Globus pallidus (tissue), 1 donor: ENCODE results near the gene OR8I2.
"Not testable (repeated sequence)": the region's sequence is repeated elsewhere in the genome, so short reads cannot be mapped to it uniquely, and the experiment has no call there.

Experiments used
- DNase-seq: peaks from one replicate; pipeline ENCODE4 v3.0.0-alpha.2; 2015; ENCODE audit warnings: low spot score

The OR8I2 gene

GRCh38 chr11:56093008-56093407, at the start of gene OR8I2:
Gene OR8I2 (plus strand): TSS chr11:56093308. CDS start chr11:56093308, 0 bp downstream.
- no peak for DNase-seq

GRCh38 chr11:56045538-56045937, 47.6 kb upstream of the OR8I2 start:
- DNase-seq: no peak

- DNase-seq: no peak
Measured at GRCh38 chr11:56048480-56048879, 44.6 kb upstream of the OR8I2 start.

- no peak for DNase-seq
Measured at GRCh38 chr11:56049487-56049886, 43.6 kb upstream of the OR8I2 start.

- not testable (repeated sequence) for DNase-seq
Measured at GRCh38 chr11:56056366-56056765, 36.7 kb upstream of the OR8I2 start.

GRCh38 chr11:56057661-56058237, 35.4 kb upstream of the OR8I2 start:
- DNase-seq: not testable (repeated sequence)

- DNase-seq: not testable (repeated sequence)
Measured at GRCh38 chr11:56058260-56058780, 34.8 kb upstream of the OR8I2 start.

GRCh38 chr11:56066980-56067379, 26.1 kb upstream of the OR8I2 start:
- no peak for DNase-seq

- DNase-seq: no peak
Measured at GRCh38 chr11:56089697-56090096, 3.4 kb upstream of the OR8I2 start.

- DNase-seq: no peak
Measured at GRCh38 chr11:56103210-56103737, 10.2 kb downstream of the OR8I2 start, which contains the start of gene OR8H2. Gene OR8H2 (plus strand): TSS chr11:56103687. CDS start chr11:56105043, 1,356 bp downstream.

- no peak for DNase-seq
Measured at GRCh38 chr11:56122073-56122472, 29.0 kb downstream of the OR8I2 start, which contains the start of gene OR8H3. Gene OR8H3 (plus strand): TSS chr11:56122373. CDS start chr11:56122373, 0 bp downstream.

GRCh38 chr11:56140151-56140661, 47.1 kb downstream of the OR8I2 start, which contains the start of gene OR8J3:
Gene OR8J3 (minus strand): TSS chr11:56140201. CDS start chr11:56137718, 2,483 bp downstream.
- DNase-seq: no peak

GRCh38 chr11:56143681-56144080, 50.6 kb downstream of the OR8I2 start:
- DNase-seq: not testable (repeated sequence)
